HUDEP-2 (cell line): ENCODE data around the gene TOLLIP.
"Not testable (repeated sequence)": the region's sequence is repeated elsewhere in the genome, so short reads cannot be mapped to it uniquely, and the experiment has no call there.

ENCODE experiments used
- DNase-seq, 76 experiments: peaks; one replicate each; lab custom pipeline; 2025; ENCODE audit not compliant: unreplicated experiment in 76 of 76; lab: John Stamatoyannopoulos, UW

The TOLLIP gene

GRCh38 chr11:1252371-1253102 lies 56.9 kb downstream of the TOLLIP start:
- DNase-seq = no peak

DNA sequence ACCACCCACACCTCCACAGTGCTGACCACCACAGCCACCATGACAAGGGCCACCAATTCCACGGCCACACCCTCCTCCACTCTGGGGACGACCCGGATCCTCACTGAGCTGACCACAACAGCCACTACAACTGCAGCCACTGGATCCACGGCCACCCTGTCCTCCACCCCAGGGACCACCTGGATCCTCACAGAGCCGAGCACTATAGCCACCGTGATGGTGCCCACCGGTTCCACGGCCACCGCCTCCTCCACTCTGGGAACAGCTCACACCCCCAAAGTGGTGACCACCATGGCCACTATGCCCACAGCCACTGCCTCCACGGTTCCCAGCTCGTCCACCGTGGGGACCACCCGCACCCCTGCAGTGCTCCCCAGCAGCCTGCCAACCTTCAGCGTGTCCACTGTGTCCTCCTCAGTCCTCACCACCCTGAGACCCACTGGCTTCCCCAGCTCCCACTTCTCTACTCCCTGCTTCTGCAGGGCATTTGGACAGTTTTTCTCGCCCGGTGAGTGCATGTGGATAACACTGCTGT lies 58.1 kb downstream of the TOLLIP start:
- DNase-seq = no peak

DNA sequence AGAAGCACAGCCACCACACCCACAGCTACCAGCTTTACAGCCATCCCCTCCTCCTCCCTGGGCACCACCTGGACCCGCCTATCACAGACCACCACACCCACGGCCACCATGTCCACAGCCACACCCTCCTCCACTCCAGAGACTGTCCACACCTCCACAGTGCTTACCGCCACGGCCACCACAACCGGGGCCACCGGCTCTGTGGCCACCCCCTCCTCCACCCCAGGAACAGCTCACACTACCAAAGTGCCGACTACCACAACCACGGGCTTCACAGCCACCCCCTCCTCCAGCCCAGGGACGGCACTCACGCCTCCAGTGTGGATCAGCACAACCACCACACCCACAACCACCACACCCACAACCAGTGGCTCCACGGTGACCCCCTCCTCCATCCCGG lies 59.0 kb downstream of the TOLLIP start:
- DNase-seq = not testable (repeated sequence)

GRCh38 chr11:1248951-1249350 lies 60.5 kb downstream of the TOLLIP start:
- DNase-seq = not testable (repeated sequence)

DNA sequence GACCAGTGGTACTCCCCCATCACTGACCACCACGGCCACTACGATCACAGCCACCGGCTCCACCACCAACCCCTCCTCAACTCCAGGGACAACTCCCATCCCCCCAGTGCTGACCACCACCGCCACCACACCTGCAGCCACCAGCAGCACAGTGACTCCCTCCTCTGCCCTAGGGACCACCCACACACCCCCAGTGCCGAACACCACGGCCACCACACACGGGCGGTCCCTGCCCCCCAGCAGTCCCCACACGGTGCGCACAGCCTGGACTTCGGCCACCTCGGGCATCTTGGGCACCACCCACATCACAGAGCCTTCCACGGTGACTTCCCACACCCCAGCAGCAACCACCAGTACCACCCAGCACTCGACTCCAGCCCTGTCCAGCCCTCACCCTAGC lies 62.4 kb downstream of the TOLLIP start:
- not testable (repeated sequence) for DNase-seq

- DNase-seq = not testable (repeated sequence)
Observed at GRCh38 chr11:1246301-1246700, 63.1 kb downstream of the TOLLIP start.

GRCh38 chr11:1245717-1246116 lies 63.7 kb downstream of the TOLLIP start:
- not testable (repeated sequence) for DNase-seq

GRCh38 chr11:1244557-1244956 lies 64.9 kb downstream of the TOLLIP start:
- not testable (repeated sequence) for DNase-seq

DNA sequence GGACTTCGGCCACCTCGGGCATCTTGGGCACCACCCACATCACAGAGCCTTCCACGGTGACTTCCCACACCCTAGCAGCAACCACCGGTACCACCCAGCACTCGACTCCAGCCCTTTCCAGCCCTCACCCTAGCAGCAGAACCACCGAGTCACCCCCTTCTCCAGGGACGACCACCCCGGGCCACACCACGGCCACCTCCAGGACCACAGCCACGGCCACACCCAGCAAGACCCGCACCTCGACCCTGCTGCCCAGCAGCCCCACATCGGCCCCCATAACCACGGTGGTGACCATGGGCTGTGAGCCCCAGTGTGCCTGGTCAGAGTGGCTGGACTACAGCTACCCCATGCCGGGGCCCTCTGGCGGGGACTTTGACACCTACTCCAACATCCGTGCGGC lies 65.9 kb downstream of the TOLLIP start:
- DNase-seq = not testable (repeated sequence)

DNA sequence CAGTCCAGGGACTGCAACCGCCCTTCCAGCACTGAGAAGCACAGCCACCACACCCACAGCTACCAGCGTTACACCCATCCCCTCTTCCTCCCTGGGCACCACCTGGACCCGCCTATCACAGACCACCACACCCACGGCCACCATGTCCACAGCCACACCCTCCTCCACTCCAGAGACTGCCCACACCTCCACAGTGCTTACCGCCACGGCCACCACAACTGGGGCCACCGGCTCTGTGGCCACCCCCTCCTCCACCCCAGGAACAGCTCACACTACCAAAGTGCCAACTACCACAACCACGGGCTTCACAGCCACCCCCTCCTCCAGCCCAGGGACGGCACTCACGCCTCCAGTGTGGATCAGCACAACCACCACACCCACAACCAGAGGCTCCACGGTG lies 66.7 kb downstream of the TOLLIP start:
- DNase-seq = not testable (repeated sequence)

DNA sequence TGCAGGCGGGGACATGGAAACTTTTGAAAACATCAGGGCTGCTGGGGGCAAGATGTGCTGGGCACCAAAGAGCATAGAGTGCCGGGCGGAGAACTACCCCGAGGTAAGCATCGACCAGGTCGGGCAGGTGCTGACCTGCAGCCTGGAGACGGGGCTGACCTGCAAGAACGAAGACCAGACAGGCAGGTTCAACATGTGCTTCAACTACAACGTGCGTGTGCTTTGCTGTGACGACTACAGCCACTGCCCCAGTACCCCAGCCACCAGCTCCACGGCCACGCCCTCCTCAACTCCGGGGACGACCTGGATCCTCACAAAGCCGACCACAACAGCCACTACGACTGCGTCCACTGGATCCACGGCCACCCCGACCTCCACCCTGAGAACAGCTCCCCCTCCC lies 67.1 kb downstream of the TOLLIP start:
- DNase-seq = no peak

DNA sequence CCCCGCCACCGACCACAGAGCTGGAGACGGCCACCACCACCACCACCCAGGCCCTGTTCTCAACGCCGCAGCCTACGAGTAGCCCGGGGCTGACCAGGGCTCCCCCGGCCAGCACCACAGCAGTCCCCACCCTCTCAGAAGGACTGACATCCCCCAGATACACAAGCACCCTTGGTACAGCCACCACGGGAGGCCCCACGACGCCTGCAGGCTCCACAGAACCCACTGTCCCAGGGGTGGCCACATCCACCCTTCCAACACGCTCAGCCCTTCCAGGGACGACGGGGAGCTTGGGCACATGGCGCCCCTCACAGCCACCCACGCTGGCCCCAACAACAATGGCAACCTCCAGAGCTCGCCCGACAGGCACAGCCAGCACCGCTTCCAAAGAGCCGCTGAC lies 67.7 kb downstream of the TOLLIP start:
- no peak for DNase-seq

DNA sequence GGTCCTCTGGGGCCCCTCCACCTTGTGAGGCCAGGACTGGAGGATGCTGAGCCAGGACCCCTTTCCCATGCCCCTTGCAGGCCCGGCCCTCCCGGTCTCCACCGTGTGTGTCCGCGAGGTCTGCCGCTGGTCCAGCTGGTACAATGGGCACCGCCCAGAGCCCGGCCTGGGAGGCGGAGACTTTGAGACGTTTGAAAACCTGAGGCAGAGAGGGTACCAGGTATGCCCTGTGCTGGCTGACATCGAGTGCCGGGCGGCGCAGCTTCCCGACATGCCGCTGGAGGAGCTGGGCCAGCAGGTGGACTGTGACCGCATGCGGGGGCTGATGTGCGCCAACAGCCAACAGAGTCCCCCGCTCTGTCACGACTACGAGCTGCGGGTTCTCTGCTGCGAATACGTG lies 68.7 kb downstream of the TOLLIP start:
- no peak for DNase-seq

DNA sequence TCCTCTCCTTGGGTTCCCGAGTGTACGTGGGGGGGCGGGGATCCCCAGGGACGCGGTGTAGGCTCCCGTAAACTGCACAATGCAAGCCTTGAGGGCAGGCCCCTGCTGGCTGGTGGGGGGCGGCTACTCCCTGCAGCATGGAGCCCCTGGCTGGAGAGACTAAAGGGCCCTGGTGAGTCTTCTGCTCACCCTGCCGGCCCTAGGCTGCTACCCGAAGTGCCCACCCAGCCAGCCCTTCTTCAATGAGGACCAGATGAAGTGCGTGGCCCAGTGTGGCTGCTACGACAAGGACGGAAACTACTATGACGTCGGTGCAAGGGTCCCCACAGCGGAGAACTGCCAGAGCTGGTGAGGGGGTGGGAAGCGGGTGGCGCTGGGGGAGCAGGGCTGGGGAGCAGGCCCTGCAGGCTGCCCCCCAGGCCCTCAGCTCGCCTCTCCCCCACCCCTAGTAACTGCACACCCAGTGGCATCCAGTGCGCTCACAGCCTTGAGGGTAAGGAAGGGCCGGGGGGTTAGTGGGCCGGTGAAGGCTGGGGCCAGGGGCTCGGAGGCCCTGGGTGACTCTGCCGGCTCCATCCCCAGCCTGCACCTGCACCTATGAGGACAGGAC lies 69.7 kb downstream of the TOLLIP start:
- DNase-seq = no peak

DNA sequence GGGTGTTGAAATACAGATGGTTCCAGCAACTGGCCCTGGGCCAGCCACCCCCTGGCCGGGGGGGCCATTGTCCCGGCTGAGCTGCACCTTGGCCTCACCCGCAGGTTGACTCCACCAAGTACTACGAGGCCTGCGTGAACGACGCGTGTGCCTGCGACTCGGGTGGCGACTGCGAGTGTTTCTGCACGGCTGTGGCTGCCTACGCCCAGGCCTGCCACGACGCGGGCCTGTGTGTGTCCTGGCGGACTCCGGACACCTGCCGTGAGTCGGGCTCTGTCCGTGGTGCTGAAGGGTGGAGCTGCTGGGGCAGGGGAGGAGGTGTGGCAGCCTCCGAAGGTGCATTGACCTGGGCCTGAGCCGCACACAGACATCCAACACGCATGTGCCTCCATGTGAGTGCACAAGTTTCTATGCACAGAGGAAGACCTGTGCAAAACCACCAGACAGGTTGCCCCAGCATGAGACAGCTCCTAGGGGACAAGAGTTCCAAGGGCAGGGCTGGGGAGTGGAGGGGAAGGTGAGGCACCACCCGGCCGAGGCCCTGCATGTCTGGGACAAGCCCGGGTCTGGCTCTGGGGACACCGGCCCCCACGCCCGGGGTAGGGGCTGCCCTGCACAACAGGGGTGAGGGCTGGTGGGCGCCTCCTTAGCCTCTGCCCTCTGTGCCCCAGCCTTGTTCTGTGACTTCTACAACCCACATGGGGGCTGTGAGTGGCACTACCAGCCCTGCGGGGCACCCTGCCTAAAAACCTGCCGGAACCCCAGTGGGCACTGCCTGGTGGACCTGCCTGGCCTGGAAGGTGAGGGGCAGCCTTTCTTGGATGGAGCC lies 70.5 kb downstream of the TOLLIP start:
- DNase-seq = no peak

GRCh38 chr11:1237851-1238250 lies 71.6 kb downstream of the TOLLIP start:
- DNase-seq = no peak

DNA sequence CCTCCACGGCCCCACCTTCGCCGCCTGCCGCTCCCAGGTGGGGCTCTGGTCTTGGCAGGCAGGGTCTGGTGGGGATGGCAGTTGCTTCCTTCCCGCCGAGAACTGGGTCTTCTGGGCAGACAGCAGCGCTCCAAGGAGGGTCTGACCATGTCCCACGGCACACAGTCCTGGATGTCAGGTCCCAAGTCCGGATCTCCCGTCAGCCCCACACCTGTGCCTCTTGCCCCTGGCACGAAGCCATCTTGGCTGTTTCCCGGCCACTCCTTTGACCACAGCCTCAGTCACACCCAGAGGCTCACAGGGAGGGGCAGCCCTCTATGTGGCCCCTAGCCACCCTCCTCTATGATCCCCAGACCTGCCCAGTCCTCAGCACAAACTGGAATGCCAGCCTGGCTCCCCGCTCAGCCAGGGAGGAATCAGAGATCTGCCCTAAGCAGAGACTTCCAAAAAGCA lies 72.3 kb downstream of the TOLLIP start:
- DNase-seq = no peak

DNA sequence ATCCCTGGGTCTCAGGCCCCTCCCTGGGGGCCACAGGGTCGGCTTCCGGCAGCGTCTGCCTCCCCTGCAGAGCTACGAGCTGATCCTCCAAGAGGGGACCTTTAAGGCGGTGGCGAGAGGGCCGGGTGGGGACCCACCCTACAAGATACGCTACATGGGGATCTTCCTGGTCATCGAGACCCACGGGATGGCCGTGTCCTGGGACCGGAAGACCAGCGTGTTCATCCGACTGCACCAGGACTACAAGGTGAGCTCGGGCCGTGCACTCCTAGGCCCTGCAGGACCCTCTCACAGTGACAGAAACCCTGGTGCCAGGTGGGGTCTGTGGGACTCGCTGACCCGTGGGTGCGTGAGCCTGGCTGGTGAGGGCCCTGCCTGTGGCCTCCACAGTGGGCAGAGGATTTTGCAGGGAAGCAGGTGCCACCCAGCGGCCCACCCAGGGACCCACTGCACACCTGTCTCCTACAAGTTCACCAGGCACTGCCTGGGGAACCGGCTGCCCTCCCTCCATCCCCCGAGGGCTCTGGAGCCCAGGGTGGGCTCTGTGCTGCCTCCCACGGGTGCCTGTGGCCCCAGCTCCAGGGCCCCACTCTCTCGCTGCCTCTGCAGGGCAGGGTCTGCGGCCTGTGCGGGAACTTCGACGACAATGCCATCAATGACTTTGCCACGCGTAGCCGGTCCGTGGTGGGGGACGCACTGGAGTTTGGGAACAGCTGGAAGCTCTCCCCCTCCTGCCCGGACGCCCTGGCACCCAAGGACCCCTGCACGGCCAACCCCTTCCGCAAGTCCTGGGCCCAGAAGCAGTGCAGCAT lies 72.9 kb downstream of the TOLLIP start:
- no peak for DNase-seq

DNA sequence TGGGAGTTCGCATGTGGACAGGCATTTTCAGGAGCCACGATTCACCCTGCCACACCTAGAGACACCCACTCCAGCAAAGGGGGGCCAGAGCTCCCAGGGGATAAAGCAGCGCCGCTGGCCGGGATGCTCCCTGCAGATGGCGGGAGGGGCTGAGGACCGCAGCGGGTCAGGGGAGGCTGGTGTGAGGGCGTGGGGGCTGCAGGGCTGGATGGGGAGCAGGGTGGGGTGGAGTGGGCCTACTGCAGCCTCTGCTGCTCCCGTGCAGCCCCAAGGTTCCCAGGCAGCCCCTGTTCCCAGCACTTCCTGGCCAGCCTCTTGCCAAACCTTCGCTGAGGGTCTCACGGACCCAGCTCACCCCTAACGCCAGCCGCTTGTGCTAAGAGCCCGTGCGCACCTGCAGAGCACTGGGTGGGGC lies 73.5 kb downstream of the TOLLIP start:
- DNase-seq = no peak

DNA sequence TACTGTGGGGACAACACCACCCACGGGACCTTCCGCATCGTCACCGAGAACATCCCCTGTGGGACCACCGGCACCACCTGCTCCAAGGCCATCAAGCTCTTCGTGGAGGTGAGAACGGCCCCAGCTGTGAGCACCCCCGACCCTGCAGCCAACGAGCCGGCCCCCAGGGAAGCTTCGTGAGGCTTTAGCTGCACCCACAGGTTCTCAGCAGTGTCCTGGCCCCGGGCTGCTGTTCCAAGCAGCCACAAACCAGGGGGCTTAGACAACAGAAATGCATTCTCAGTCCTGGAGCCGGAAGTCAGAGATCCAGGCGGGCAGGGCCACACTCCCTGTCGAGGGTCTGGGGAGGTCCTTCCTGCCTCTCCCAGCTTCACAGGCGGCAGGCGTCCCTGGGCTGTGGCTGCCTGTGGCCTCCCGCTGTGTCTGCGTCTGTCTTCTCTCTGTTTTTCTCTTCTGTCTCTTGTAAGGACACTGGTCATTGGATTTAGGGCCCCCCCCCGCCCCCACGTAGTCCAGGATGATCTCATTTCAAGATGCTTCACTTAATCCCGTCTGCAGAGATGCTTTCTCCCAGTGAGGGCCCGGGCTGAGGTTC lies 74.0 kb downstream of the TOLLIP start:
- DNase-seq = no peak
